A204.1 (cell line): ENCODE results near the gene SPRED2.

Experiments
- FAIRE-seq: peaks from 2 replicates; lab custom pipeline; 2012; peaks lifted over from hg19 to GRCh38; lab: Jason Lieb, UNC

Gene SPRED2

GRCh38 chr2:65415091-65415490 lies 17.3 kb downstream of the SPRED2 start:
- FAIRE-seq: no peak

DNA sequence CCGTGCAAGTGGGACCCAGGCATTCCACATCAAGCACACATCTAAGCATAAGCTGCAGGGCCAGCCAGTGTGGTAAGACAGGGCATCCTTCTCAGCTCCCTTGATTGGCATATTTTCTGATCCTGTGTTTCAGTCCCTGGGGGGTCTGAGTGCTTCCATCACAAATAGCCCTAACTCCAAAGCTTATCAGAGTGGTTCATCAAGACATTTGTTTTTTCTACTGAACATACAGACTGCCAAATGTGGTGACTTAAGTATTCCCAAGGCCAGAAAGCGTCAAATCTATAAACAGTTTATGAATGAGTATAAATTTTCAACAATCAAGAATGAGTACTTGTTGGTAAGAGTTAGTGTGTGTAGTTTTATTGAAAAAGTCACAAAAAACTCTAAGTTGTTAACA lies 18.8 kb downstream of the SPRED2 start:
- FAIRE-seq: no peak

DNA sequence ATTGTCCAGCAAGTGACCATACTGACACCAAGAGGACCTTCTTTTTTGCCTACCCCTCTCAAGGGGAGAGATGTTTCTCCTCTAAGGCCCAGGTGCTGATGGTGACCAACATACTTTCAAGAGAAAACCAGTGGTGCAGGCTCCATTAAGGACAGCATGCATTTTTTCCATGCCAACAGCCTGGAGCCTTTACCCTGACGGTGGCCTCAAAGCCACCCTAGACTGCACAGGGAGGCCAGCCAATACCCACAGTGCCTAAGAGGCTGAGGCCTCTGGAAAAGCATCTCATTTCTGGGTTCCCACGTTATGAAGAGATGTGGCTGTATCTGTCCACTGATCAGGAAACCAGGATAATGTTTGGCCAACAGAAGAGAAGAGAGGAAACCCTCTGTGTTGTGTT lies 19.3 kb downstream of the SPRED2 start:
- no peak for FAIRE-seq

- no peak for FAIRE-seq
Measured at GRCh38 chr2:65411056-65411795, 21.2 kb downstream of the SPRED2 start.

GRCh38 chr2:65409045-65409444 lies 23.4 kb downstream of the SPRED2 start:
- FAIRE-seq: no peak

DNA sequence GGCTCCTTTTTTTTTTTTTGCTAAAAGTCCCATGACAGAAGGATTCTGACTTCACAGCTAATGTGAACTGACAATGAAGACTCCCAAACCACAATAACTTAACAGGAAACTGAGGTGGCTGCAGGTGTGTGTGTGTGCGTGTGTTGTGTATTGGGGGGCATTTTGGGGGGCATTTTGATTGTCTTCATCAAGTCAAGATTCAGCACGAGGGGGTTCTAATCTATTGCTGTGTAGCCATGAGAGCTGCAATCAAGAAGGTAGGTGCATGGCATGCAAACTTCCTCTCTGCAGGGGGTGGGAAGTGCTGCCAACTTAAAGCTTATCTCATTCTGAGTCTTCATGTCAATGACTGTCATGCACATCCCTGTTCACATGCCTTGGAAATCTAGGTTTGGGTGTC lies 25.2 kb downstream of the SPRED2 start:
- FAIRE-seq: no peak

DNA sequence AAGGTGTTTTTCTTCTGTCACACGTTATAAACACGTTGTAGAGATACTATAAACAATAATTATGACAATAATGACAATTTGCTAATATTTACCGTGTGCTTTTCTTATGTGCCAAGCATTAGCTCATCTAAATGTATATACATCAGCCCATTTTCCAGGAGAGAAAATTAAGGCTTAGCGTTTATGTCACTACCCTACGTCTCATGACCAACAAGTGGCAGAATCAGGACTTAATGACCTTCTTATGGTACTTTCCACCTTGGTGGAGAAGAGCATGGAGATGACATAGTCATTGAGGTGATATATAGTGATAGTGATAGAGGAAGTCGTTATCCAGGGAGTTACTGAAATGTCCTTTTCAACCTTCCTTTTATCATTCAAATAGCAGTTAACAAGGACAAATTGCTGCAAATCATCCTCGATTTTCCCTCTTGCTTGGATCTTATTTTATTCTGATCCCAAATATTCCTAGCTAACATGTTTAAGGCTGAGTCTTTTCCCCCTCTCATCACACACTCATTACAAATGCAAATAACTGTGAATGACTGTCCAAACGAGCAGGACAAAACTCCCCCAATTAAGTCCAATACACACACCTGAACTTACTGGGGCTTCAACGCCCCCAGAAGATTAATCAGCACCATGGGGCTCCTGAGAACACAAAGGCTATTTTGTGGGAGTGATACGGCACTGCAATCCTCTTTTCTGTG lies 27.3 kb downstream of the SPRED2 start:
- FAIRE-seq: no peak

GRCh38 chr2:65403529-65403915 lies 28.9 kb downstream of the SPRED2 start:
- no peak for FAIRE-seq

- FAIRE-seq: no peak
Measured at GRCh38 chr2:65402780-65403528, 29.4 kb downstream of the SPRED2 start.

GRCh38 chr2:65402323-65402722 lies 30.1 kb downstream of the SPRED2 start:
- no peak for FAIRE-seq

- FAIRE-seq: no peak
Measured at GRCh38 chr2:65397122-65397521, 35.3 kb downstream of the SPRED2 start.

DNA sequence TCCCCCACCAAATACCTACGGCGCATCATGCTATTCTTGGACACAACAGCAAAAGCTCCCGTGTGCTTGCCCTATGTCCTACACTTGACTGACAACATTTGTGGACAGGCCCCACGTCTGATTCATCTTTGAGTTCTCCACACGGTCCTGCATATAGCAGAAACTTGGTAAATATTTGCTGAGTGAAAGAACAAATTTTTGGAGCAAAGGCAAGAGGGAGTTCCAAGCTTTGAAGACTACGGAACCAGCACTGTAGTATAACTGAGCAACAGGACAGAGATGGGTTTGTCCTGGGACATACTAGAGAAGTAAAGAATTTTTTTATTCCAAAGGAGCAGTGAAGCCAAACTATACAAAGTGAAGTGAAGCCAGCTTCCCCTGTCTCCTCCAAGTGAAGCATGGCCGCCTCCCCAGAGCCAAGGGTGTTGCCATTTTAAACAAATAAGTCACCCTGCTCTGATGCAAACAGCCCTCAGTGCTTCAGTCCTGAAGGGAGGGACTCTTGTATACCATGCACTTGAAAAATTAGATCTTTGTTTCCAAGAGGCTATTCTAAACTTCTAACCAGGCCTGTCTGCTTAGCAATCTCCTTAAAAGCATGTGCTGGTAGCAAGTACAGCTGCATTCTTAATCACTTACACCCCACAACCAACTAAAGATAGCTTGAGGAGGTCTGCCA lies 35.9 kb downstream of the SPRED2 start:
- FAIRE-seq: no peak

GRCh38 chr2:65395621-65396347 lies 36.6 kb downstream of the SPRED2 start:
- FAIRE-seq: no peak

- FAIRE-seq: no peak
Measured at GRCh38 chr2:65393743-65394422, 38.5 kb downstream of the SPRED2 start.

GRCh38 chr2:65393046-65393445 lies 39.4 kb downstream of the SPRED2 start:
- no peak for FAIRE-seq

- no peak for FAIRE-seq
Measured at GRCh38 chr2:65392609-65393008, 39.8 kb downstream of the SPRED2 start.

DNA sequence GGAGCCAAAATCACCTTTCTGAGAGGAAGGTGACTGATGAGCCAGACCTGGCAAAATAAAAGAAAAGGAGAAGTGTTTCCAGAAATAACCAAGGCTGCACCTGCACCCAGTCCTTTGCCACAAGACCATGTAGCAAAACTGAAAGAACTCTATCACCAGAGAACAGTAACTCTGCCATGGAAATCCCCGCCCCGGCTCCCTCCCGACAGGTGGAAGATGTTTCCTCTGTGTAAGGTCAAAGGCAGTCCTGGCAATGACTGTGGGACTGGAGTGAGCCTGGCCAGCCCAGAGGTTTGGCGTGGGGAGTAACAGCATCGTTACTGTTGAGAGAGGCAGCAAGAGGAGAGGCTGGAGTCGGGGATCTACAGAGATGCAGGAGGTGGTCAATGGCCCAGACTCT lies 42.3 kb downstream of the SPRED2 start:
- no peak for FAIRE-seq

GRCh38 chr2:65389476-65389875 lies 42.9 kb downstream of the SPRED2 start:
- no peak for FAIRE-seq

DNA sequence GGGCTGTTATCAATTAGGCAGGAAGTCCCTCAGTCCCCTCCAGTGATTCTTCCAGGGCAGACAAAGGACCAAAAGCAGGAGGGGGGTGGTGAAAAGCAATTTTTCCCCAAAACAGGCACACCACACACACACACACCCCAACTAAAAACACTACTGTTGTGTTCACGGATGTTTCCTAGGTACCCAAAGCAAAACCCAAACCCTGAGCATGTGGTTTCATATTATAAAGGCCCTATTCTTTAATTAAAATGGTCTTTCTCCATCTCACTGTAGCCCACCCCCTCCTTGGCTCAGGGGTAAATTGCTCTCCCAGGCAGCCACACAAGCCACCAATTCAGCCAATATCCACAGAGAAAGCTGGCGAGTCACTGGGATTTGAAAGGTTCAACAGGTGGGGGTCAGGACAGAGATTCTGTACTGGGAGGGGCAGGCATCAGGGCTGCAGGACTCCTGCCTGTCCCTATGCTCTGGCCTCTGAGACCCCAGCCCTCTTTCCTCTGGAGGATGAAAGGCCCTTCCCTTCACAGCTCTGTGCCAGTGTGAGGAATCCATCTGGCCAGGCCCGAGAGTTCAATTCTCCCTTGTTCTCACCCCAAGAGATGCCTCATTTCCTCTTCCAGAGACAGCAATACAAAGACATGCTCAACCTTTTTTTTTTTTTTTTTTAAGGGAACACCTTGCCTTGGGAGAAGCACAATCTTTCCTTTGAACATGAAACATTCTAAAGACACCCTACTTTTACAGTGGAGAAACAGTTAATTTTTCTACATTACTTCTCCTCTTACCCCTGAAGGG lies 43.6 kb downstream of the SPRED2 start:
- FAIRE-seq: no peak

DNA sequence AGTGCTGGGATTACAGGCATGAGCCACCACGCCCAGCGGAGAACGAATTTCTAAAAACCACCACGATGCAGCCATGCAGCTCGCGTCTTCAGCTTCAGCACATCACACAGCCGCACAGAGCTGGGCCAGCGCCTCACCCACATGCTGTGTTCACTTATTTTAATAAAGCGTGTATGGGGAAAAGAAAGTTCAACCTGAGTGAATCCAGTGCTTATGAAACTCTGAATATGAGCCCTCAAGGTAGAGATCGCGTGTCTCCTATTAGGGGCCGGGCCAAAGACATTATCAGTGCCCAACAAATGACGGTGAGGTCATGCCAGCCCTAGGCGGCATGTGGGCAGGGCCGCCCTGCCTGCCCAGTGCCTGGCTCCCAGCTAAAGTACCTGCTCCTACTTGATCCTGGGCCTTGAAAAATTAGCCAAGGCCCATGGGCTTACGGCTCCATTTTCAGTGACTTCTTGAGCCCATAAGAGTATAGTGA lies 44.3 kb downstream of the SPRED2 start:
- FAIRE-seq: no peak
